ENCODE results near the gene LMO1.

DNA sequence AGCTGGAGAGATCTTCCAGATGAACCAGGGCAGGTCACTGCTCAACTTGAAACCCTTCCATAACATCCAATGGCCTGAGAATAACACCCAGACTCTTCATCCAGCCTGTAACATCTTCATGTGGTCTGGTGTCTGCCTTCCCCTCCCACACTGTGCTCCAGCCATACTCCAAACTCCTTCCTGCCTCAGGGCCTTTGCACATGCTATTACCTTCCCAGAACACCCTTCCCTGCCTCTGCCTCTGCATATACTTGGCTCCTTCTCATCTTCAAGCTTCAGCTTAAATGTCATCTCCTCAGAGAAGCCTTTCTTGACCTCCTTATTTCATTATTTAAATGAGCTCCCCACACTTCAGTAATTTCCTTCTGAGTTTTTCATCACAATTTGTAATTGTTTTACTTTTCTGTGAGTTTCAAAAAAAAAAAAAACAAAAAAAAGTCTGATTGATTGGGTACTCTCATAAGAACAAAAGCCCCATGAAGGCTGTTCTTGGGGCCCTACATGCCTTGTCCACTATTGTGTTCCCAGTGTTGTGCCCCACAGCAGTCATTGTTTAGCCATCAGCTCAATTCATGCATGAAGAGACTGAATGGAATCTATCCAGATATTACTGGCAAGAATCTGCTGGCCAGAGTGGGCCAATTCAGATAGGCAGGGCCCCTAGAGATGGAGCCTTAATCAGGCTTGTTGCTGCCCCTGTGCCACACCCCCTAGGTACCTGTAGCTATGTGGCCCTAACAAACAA lies 22.1 kb downstream of the LMO1 start:
- no peak for TF ChIP-seq POLR2A (IDR thresholded peaks at IDR 0.05)
- no peak for TF ChIP-seq CTCF (IDR thresholded peaks at IDR 0.05)
